Epithelial cell of proximal tubule (primary cell): ENCODE results near the gene PRKAG1. TPM values are rescaled to one million over a fixed set of nuclear protein-coding genes. Genes with fewer than 3 reads are reported as not detected.

Source experiments
- DNase-seq: peaks from one replicate; pipeline ENCODE4 v3.0.0-alpha.2; 2011; ENCODE audit warnings: low read depth
- H3K4me3 ChIP-seq: 2 replicates; pipeline ENCODE4 v1.5.1; 2011; ENCODE audit warnings: low read depth, mild to moderate bottlenecking, low read length
- CTCF ChIP-seq: conservative IDR thresholded peaks from 2 replicates; pipeline ENCODE4 v1.5.1; 2012; ENCODE audit warnings: low read depth, mild to moderate bottlenecking, low read length
- total RNA-seq: library from RNA; depleted of rRNA; stranded (reverse); fragments of >200 nt; gene quantifications from 2 replicates; pipeline ENCODE4 v1.2.3, GENCODE V29; 2015

PRKAG1 gene
- total RNA-seq, 1 donor from 2014 or later: 50.7 TPM

GRCh38 chr12:48954841-48955501 is 63.6 kb downstream of the PRKAG1 start:
- DNase-seq: no peak
- no peak for TF ChIP-seq CTCF
- H3K4me3 ChIP-seq: no peak overlapping the region

- no peak for DNase-seq
- TF ChIP-seq CTCF: no peak
- H3K4me3 ChIP-seq: no peak overlapping the region
Measured at GRCh38 chr12:48954061-48954460, 64.5 kb downstream of the PRKAG1 start.

GRCh38 chr12:48952691-48953090 is 65.9 kb downstream of the PRKAG1 start:
- DNase-seq: no peak
- H3K4me3 ChIP-seq: no peak overlapping the region
- TF ChIP-seq CTCF: no peak

Other genes starting within 250 kb of the PRKAG1 start
- 13.5 and 21.6 TPM in 2 replicates for gene ADCY6, start 229.7 kb downstream of the PRKAG1 start, total RNA-seq
- 19.6 and 32.6 TPM in 2 replicates for gene CACNB3, start 200.3 kb downstream of the PRKAG1 start, total RNA-seq
- 84.0 and 90.8 TPM in 2 replicates for gene DDX23, start 166.6 kb downstream of the PRKAG1 start, total RNA-seq
- 3.3 and 8.9 TPM in 2 replicates for gene RND1, start 152.9 kb downstream of the PRKAG1 start, total RNA-seq
- 21.0 and 21.8 TPM in 2 replicates for gene FKBP11, start 93.3 kb downstream of the PRKAG1 start, total RNA-seq
- 62.8 and 108 TPM in 2 replicates for gene ARF3, start 61.3 kb downstream of the PRKAG1 start, total RNA-seq
- gene WNT10B, start 47.0 kb downstream of the PRKAG1 start, total RNA-seq: not detected in 2 replicates
- not detected in 2 replicates for gene WNT1, start 40.5 kb downstream of the PRKAG1 start, total RNA-seq
- gene DDN, start 19.4 kb downstream of the PRKAG1 start, total RNA-seq: 0.14 and 0.29 TPM in 2 replicates
- gene KMT2D, start 42.0 kb upstream of the PRKAG1 start, total RNA-seq: 16.6 and 17.2 TPM in 2 replicates
- gene RHEBL1, start 51.2 kb upstream of the PRKAG1 start, total RNA-seq: 1.6 and 2.3 TPM in 2 replicates
- gene DHH, start 76.0 kb upstream of the PRKAG1 start, total RNA-seq: 0.14 and 0.52 TPM in 2 replicates
- gene LMBR1L, start 92.1 kb upstream of the PRKAG1 start, total RNA-seq: 21.8 and 37.8 TPM in 2 replicates
- 2,565 and 4,770 TPM in 2 replicates for gene TUBA1B, start 112.6 kb upstream of the PRKAG1 start, total RNA-seq
- 929 and 1,025 TPM in 2 replicates for gene TUBA1A, start 170.3 kb upstream of the PRKAG1 start, total RNA-seq
- gene TUBA1C, start 246.3 kb upstream of the PRKAG1 start, total RNA-seq: 1,483 and 2,573 TPM in 2 replicates